GM18499 (cell line): ENCODE data around the gene B3GALNT1.

Source experiments
- ATAC-seq: cut with Tn5 transposase; IDR thresholded peaks from one replicate; pipeline ENCODE4 v1.9.1; 2021; ENCODE audit warnings: moderate number of reproducible peaks; ENCODE audit not compliant: insufficient read depth, unreplicated experiment

B3GALNT1 gene, protein sequence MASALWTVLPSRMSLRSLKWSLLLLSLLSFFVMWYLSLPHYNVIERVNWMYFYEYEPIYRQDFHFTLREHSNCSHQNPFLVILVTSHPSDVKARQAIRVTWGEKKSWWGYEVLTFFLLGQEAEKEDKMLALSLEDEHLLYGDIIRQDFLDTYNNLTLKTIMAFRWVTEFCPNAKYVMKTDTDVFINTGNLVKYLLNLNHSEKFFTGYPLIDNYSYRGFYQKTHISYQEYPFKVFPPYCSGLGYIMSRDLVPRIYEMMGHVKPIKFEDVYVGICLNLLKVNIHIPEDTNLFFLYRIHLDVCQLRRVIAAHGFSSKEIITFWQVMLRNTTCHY

DNA sequence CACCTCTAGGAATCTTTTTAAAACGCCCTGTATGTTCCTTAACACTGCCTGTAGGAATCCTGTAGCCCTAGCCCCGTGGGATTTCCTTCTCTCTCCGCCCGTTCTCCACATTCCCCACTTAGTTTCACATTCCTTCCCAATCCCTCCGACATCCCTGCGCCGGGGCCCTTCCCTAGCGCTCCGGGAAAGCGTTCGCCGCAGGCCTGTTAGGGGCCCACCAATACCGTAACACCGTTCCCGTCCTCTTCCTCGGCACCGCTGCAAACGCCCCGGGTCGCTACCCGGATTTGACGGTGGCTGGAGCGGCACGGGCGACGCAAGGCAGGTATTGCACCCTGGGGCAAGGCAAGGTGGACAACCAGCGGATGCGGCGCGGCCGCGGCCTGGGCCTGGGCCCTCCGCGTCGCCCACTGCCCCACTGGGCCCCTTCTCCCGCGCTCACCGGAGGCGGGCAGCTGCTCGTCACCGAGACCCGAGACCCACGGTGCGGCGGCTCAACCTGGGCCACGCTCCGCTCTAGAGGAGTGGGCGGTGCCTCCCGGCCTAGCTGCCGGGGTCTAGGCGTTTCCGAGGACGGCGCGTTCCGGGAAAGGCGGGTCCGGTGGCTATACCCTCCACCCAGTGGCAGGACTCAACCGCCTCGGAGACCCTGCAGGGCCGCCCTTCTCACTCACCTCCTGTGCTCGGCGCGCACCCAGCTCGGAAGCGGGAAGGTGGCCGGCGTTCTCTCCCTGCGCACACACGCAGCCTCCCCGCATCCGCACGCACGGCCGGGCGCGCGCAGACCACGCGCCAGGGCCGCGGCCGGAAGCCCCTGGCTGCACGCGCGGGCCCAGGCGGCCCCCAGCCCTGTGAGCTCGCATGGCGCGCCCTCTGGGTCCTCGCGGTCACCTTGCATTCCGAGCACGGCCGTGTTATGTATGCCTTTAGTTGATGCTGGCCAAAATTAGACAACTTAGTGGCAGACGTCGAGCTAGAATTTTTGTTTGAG is at the start of gene B3GALNT1:
B3GALNT1 (minus strand) TSS at position 789 of the 991 bp plus-strand sequence. CDS start 18,595 bp downstream, outside the sequence.
- no peak for ATAC-seq

DNA sequence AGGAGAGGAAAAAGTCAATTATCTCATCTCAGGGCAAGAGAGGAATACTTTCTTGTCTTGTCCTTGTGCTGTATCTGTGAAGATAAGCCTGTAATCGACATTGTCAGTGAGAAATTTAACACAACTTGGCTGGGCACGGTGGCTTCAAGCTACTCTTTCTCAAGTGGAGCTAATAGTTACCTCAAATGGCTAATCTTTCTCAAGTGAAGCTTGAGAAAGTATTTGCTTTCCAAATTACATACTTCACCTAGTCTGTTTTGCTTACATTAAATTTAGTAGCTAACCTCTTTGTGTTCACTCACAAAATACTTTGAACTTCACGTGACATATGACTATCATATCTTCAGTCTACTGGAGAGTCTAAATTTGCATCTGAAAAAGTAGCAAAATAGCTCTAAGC is 48.3 kb upstream of the B3GALNT1 start:
- ATAC-seq, result no peak

DNA sequence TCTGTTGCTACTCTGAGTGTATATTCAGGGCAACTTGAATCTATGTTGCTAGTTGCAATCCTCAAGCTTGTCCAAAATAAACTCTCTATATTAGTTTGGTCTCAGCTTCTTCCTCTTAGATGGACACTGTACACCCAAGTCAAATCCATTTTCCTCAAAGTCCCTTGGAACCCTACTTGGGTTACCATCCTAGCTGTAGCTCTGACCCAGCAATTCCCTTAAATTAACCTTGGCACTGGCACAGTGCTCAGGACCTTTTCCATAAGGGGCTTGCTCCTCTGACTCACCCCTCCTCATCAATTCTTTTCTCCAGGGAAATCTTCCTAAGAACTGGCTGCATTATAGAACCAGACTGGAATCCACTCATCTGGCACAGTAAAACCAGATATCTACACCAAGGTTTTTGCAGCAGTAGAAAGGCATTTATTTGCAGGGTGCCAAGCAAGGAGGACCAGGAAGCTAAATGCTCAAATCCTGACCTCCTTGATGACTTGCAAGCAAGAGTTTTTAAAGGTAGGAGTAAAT is 44.9 kb upstream of the B3GALNT1 start:
- no peak for ATAC-seq

DNA sequence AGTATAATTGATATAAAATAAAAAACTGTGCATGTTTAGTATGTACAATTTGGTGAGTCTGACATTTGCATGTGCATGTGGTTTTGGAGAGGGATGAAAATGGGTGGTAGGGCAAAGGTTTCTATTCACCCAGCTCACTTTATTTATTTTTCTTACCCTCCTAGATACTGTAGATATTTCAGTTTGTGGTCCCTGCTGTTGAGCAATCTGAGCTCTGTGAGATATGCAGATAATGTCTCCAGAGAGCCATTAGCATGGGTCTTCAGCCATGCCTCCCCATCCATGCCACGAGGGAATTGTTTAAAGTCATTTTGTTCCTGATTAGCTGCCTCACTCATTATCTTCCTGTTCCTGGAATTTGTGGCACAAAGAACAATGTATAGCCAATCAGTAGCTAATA is 44.4 kb upstream of the B3GALNT1 start:
- ATAC-seq, result no peak

DNA sequence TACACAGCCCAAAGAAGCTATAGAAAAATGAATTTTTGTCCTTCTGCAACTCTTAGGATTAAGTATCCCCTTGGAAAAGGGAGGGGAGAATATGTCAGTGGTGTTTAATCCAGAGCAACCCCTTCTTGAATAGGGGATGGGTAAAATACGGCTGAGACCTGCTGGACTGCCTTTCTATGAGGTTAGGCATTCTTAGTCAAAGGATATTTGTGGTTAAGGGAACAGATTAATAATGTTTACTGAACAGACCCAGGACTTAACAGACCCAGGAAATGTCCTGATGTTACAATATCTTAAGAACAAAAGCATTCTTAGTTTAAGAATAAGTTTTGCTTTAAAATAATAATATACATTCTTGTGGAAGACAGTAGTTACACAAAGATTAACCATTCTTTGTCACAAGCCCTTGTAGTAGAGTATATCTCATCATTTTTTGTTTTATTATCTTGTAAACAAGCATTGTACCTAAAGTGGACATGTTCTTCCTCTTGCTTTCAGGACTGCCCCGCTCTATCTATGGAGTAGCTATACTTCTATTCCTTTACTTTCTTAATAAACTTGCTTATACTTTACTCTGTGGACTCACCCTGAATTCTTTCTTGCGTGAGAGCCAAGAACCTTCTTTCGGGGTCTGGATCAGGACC is 43.8 kb upstream of the B3GALNT1 start:
- no peak for ATAC-seq

DNA sequence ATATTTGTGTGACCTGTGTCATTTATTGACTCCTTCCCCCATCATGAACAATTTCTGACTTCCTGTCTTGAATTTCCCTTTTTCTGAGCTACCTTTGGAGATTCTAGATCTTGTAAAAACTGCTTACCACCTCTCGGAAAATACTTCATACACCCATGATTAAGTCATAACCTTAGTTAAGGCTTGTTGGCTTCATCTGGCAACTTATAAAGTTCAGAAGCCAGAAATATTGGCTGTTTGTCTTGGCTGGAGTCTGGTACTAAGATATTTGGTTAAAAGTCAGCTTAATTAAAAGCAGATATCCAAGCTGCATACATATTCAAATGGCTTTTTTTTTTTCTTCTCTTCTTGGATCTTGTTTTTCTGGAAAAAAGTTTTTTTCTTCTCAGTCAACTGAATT is 37.3 kb upstream of the B3GALNT1 start:
- ATAC-seq, result no peak

DNA sequence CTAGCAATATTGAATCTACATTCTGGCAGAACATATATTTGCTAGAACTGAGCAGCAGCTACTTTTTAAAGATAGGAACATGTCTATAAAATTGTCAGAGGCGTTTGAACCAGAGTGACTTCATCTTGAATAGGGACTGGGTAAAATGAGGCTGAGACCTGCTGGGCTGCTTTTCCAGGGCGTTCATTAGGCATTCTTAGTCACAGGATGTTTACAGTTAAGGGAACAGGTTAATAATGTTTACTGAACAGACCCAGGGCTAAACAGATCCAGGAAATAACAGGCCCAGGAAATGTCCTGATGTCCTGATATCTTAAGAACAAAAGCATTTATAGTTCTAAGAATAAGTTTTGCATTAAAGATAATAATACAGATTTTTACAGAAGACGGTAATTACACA is 34.5 kb upstream of the B3GALNT1 start:
- no peak for ATAC-seq

DNA sequence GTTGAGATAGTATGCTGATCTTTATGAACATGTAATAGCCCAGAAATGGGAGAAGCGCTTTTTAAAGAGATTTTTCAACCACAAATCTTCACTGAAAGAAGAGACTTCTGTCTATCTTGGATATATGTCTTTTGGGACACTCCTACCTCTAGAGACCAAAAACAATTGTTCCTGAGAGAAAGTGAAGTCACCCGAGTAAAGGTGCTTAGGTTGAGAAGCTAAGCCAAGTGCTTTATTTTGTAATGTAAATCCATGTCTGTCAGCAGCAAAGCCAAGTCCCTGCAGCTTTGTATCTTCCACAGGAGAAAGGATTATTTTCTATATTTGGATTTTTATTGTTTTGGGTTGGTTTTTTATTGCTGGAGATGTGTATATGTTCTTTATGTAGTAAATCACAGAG is 32.1 kb upstream of the B3GALNT1 start:
- ATAC-seq, result no peak

DNA sequence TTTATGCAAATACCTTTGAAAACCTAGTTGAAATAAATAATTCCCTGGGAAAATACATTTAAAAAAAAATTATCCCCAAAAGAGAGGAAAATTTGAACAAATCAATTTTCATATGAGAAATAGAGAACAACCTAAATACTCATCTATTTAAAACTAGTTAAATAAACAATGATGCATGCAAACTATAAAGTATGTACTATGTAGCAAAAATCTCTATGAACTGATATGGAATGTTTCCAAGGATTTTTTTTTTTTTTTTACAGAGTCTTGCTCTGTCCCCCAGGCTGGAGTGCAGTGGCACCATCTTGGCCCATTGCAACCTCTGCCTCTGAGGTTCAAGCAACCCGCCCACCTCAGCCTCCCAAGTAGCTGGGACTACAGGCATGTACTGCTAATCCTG is 27.2 kb upstream of the B3GALNT1 start:
- no peak for ATAC-seq

DNA sequence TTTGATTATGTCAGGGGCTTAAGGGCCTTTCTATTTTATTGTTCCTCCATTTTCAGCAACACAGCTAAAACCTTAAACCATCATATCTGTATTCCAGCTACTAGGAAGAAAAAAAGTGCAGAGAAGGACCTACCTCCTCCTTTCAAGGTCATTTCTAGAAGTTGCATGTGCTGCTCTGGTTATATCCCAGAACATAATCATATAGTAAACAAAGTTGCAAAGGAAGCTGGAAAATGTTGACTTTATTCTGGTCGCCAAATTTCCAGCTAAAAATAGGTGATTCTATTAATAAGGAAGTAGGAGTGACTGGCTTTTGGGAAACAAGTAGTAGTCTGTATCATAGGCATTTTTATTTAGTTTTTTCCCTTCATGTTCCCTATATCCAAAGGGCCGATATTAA is 21.3 kb upstream of the B3GALNT1 start:
- no peak for ATAC-seq

DNA sequence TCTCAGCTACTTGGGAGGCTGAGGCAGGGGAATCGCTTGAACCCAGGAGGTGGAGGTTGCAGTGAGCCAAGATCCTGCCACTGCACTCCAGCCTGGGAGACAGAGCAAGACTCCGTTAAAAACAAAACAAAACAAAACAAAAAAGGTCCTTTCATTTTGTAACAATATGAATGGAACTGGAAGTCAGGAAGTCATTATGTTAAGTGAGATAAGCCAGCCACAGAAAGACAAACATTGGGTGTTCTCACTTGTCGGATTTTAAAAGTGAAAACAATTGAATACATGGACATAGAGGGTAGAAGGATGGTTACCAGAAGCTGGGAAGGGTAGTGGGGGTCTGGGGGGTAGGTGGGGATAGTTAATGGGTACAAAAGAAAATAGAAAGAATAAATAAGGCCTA is 12.5 kb upstream of the B3GALNT1 start:
- ATAC-seq, result no peak

DNA sequence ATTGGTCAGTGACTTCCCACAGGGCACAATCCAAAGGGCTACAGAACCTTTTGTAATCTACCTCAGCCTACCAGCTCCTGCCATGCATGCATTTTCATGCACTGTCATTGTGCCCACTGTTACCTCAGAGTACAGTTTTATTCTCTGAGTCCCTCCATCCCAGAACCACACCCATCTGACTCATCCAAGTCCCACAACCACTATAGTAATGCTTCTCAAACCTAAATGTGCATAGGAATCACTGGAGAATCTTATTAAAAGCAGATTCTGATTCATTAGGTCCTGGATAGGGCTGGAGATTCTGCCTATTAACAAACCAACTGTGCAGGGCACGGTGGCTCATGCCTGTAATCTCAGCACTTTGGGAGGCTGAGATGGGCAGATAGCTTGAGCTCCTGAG is 3.7 kb upstream of the B3GALNT1 start:
- ATAC-seq, result no peak

DNA sequence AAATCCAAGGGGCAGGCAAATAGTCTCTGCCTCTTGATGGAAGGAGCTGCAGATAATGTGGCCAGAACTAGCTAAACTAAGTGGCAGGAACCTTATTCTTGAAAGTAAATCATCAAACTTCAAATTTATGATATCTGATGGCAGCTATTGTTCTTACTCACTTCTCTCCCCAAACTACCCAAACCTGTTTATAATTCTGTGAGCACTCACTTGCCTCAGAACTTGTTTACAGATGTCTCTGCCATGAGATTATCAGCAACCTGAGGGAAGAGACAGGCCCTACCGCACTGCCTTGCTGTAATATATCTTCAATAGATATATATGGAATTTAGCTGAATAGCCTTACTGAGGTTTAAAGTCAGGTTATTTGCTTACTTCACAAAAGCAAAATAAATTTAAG is 2.2 kb upstream of the B3GALNT1 start:
- no peak for ATAC-seq

DNA sequence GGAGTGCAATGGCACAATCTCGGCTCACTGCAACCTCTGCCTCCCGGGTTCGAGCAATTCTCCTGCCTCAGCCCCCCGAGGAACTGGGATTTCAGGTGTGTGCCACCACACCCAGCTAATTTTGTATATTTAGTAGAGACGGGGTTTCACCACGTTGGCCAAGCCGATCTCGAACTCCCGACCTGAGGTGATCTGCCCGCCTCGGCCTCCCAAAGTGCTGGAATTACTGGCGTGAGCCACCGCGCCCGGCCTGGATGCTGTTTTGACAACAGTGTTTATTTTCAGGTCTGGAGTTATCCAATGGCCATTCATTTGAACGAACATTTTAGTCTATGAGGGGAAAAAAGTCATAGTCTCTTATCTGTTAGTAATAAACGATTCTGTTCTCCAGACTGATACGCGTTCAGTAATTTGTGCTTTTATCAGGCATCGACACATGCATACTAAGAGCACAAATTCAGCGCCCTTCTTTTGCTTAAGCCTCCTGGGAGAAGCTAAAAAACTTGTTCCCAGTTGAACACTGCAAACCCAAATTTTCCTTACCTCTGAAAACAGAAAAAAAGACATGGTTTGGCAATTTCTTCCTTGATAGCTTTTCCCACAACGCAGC is 1.3 kb downstream of the B3GALNT1 start:
- ATAC-seq, result no peak

DNA sequence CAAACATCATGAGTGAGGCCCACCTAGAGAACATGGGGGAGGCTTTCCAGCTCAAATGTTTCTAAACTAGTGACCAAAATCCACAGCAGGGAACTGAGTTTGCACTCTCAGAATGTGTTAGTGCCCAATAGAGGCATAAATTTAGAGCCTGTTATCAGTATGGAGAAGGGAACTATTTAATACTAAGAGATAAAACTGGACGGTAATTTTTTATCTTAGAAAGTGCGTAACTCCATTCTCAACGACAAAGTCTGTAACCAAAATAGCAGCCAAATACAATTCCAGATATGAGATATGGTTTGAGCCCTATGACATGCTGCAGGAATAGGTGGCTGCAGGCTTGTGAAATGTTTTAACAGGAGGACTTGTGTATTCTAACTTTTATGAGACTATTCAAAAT is 3.5 kb downstream of the B3GALNT1 start:
- ATAC-seq, result no peak

DNA sequence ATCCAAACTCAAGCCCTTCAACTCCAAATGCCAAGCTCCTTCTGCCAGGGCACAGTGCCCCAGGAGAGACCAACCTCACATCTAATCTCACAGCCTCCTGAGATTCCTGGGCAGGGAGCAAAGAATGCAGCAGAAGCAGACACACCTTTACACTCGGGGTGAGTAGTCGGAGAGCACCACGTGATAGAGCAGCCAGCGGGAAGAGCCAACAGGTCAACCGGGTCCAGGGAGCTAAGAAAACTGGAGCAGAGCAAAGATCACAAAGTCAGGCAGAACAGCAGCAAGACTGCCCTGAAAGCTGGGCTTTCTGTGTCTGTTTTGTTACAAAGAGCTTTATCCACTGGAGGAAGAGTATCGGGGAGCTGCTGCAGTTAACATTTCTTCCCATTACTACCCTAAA is 4.2 kb downstream of the B3GALNT1 start:
- no peak for ATAC-seq

DNA sequence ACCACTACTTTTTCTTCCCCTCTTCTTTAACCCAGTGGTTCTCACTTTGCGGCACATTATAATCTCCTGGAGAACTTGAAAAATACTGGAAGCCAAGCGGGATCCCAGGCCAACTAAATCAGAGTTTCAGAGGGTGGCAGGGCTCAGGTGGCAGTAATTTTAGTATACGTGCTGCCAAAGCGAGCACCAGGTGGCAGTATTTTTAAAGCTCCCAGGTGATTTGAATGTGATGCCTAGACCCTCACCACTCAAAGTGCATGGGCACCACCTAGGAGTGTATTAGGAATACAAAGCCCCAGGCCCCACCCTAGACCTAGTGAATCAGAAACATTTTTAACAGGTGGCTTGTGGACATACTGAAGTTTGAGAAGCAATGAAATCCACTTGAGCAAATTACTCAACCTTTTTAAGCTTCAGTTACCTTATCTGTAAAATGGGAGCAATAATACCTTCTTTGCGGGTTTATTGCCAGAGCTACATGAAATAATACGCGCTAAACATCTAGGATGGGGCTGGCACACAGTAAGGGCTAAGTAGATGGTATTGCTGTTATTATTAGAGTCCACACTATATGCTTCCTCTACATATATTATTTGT is 8.3 kb downstream of the B3GALNT1 start:
- no peak for ATAC-seq

DNA sequence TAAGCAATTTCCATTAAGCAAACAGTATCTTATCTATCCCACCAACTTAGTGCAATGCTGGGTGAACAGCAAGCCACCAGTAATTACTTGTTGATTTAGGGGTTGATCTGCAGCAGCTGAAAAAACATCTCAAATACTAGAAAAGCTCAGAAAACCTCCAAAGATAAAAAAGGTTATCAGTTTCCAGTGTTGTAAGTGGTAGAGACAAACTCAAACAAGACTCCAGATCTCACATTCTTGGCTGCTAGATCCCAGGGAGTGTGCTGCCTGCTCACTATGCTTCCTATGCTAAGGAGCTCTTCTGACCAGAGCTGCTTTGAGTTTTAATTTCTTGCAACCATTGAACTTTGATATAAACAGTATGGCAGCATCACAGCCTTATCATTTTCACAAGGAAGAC is 11.3 kb downstream of the B3GALNT1 start:
- no peak for ATAC-seq

DNA sequence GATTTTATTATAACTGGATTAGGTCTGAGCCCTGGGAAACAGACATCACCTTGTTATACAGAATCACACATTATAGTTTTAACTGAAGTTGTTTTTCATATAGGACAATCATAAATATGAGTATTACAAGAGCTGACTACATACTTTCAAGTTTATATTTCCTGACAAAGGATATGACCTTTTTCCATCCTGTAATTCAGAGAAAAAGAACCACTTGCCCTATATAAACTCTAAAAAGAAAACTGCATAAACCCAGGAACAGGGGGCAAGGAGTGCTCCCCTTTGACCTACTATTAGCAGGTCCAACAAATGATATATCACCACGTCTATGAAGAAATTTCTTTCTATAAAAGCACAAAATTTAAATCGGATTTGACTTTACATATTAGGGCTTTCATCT is 20.9 kb downstream of the B3GALNT1 start:
- ATAC-seq, result no peak

DNA sequence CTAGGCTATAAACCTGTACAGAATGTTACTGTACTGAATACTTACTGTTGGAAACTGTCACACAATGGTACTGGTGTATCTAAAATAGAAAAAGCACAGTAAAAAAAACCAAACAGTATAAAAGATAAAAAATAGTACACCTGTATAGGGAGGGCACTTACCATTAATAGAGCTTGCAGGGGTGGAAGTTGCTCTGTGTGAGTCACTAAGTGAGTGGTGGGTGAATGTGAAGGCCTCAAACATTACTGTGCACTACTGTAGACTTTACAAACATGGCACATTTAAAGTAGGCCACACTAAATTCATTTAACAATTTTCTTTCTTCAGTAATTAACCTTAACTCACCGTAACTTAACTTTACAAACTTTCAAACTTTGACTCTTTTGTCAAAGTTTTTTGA is 22.0 kb downstream of the B3GALNT1 start:
- no peak for ATAC-seq
